ENCODE measurements around the gene CR2.

DNA sequence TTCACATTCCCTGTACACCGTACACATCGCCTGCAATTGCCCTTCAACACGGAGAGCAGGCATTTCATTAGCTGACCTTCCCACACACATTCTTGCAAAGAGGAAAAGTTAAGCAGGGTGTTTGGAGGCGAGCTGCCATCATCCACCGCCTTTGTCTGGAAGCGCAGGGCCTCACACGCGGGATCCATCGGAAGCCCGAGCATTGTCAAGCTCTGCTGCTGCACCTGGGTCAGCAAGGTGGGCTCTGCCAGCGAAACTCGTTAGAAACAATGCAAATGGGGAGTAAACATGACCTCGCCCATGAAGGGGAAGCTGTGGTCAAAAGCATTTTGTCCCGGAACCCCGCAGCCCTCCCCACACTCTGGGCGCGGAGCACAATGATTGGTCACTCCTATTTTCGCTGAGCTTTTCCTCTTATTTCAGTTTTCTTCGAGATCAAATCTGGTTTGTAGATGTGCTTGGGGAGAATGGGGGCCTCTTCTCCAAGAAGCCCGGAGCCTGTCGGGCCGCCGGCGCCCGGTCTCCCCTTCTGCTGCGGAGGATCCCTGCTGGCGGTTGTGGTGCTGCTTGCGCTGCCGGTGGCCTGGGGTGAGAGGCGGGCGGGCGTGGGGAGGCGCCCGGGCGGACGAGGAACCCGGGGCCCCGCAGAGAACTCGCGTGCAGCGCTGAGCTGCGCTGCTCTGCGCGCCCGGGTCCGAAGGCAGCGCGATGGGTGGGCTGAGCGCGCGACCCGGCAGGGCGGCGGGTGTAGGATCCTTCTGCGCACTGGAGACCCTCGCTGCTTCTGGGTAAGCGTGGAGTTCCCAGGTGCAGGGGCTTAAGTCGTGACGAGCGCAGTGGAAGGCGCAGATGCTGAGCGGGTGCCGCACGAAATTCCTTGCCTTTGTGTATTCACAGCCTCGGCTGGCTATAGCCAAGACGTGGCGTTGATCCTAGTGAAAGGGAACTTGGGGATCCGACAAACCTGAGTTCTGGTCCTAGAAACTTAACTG, 42.0 kb downstream of the CR2 start, which contains the start of gene CR1:
- TF ChIP-seq CTCF (conservative IDR thresholded peaks at IDR 0.05; ENCODE audit: low read depth, low read length) = no peak
- TF ChIP-seq EZH2phosphoT487 (IDR thresholded peaks at IDR 0.05; ENCODE audit: borderline replicate concordance, low read length) = no peak
- no peak for TF ChIP-seq EZH2 (IDR thresholded peaks at IDR 0.05; ENCODE audit: low read length, unreplicated experiment)
